Measurements from ENCODE around the gene TRIO.

GRCh38 chr5:14204785-14205321 lies 61.7 kb downstream of the TRIO start:
- TF ChIP-seq EZH2 (IDR thresholded peaks at IDR 0.05; ENCODE audit: low read length), result no peak
- TF ChIP-seq, protein P1, sequence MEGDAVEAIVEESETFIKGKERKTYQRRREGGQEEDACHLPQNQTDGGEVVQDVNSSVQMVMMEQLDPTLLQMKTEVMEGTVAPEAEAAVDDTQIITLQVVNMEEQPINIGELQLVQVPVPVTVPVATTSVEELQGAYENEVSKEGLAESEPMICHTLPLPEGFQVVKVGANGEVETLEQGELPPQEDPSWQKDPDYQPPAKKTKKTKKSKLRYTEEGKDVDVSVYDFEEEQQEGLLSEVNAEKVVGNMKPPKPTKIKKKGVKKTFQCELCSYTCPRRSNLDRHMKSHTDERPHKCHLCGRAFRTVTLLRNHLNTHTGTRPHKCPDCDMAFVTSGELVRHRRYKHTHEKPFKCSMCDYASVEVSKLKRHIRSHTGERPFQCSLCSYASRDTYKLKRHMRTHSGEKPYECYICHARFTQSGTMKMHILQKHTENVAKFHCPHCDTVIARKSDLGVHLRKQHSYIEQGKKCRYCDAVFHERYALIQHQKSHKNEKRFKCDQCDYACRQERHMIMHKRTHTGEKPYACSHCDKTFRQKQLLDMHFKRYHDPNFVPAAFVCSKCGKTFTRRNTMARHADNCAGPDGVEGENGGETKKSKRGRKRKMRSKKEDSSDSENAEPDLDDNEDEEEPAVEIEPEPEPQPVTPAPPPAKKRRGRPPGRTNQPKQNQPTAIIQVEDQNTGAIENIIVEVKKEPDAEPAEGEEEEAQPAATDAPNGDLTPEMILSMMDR (optimal IDR thresholded peaks at IDR 0.05 in 1 of 3, IDR thresholded peaks at IDR 0.05 in 1 of 3, conservative IDR thresholded peaks at IDR 0.05 in 1 of 3; ENCODE audit: extremely low read depth in 1 of 3, insufficient read depth in 2 of 3, low read length in 3 of 3), result no peak

Measured in keratinocyte (primary cell).